GM23338 (cell line): ENCODE results near the gene ASB5.

ENCODE experiments used
- CTCF ChIP-seq, 2 experiments: fragments of 200-600 bp in 1 of 2; sonication (generic) in 1 of 2; conservative IDR thresholded peaks; 2 replicates each; pipeline versions ENCODE4 v1.5.1 to v1.6.1; 2016 to 2017; ENCODE audit warnings: antibody characterized with exemption in 2 of 2, low read depth in 2 of 2, mild to moderate bottlenecking in 2 of 2, moderate library complexity in 1 of 2
- EZH2 ChIP-seq: fragments of 200-600 bp; sonication (generic); IDR thresholded peaks from one replicate; pipeline ENCODE4 v1.8.0; 2017; ENCODE audit warnings: antibody characterized with exemption, mild to moderate bottlenecking, low read depth; ENCODE audit not compliant: unreplicated experiment
- EZH2phosphoT487 ChIP-seq: fragments of 200-600 bp; sonication (generic); IDR thresholded peaks from one replicate; pipeline ENCODE4 v1.8.1; 2018; ENCODE audit warnings: antibody characterized with exemption; ENCODE audit not compliant: unreplicated experiment

- TF ChIP-seq EZH2, result no peak
- no peak for TF ChIP-seq CTCF (conservative IDR thresholded peaks at IDR 0.05; ENCODE audit: low read depth in 2 of 2)
- no peak for TF ChIP-seq EZH2phosphoT487
Observed at GRCh38 chr4:176268963-176269362, at the start of gene ASB5.
